ENCODE results near the gene ADAP1. TPM values are rescaled to one million over a fixed set of nuclear protein-coding genes. Genes with fewer than 3 reads are reported as not detected.

Gene ADAP1
- total RNA-seq, 1 donor from 2014 or later = 0.30 TPM

DNA sequence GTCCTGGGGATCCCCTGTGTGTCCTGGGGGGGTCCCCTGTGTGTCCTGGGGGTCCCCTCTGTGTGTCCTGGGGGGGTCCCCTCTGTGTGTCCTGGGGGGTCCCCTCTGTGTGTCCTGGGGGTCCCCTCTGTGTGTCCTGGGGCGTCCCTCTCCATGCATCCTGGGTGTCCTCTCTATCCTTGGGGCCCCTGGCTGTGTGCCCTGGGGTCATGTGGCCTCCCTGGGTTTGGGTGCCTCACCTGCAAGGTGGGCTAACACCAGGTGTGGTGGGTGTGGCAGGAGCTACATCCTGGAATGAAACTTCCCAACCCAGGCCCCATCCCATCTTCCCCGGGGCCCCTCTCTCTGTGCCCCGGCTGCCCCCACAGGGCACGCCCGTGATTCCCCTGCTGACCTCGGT lies 33.4 kb upstream of the ADAP1 start:
- DNase-seq (ENCODE audit: low spot score) = no peak
- Histone ChIP-seq H3K27ac (no peak overlapping the region), H4K20me1 (ENCODE audit: low read depth) (peaks cover 1% of the 10 kb centered on the region), H3K36me3 (no peaks in the 10 kb centered on the region), H2AFZ (replicated peaks) (no peak overlapping the region), H3K27me3 (no peaks in the 10 kb centered on the region), H3K79me2 (ENCODE audit: low read depth) (no peaks in the 10 kb centered on the region), H3F3A (ENCODE audit: low read depth) (no peaks in the 10 kb centered on the region), H3K4me2 (no peak overlapping the region), H3K9me3 (ENCODE audit: low read depth) (no peaks in the 10 kb centered on the region), H3K4me3 (no peak overlapping the region), H3K4me1 (peaks cover 13% of the 10 kb centered on the region), H3K9ac (no peak overlapping the region)
- no peaks in the 10 kb centered on the region for H3K9me3 Mint-ChIP-seq
- no peaks in the 10 kb centered on the region for H3K36me3 Mint-ChIP-seq
- no peak overlapping the region for H3K27ac Mint-ChIP-seq
- H3K27me3 Mint-ChIP-seq (ENCODE audit: insufficient read depth, low read depth) = peaks cover 4% of the 10 kb centered on the region
- H3K4me1 Mint-ChIP-seq = peaks cover 2% of the 10 kb centered on the region
- TF ChIP-seq EZH2phosphoT487 (IDR thresholded peaks at IDR 0.05) (no peak), EZH2 (IDR thresholded peaks at IDR 0.05) (no peak)
- TF ChIP-seq, protein P1, sequence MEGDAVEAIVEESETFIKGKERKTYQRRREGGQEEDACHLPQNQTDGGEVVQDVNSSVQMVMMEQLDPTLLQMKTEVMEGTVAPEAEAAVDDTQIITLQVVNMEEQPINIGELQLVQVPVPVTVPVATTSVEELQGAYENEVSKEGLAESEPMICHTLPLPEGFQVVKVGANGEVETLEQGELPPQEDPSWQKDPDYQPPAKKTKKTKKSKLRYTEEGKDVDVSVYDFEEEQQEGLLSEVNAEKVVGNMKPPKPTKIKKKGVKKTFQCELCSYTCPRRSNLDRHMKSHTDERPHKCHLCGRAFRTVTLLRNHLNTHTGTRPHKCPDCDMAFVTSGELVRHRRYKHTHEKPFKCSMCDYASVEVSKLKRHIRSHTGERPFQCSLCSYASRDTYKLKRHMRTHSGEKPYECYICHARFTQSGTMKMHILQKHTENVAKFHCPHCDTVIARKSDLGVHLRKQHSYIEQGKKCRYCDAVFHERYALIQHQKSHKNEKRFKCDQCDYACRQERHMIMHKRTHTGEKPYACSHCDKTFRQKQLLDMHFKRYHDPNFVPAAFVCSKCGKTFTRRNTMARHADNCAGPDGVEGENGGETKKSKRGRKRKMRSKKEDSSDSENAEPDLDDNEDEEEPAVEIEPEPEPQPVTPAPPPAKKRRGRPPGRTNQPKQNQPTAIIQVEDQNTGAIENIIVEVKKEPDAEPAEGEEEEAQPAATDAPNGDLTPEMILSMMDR (IDR thresholded peaks at IDR 0.05) = no peak
- H3K4me3 Mint-ChIP-seq = no peak overlapping the region

DNA sequence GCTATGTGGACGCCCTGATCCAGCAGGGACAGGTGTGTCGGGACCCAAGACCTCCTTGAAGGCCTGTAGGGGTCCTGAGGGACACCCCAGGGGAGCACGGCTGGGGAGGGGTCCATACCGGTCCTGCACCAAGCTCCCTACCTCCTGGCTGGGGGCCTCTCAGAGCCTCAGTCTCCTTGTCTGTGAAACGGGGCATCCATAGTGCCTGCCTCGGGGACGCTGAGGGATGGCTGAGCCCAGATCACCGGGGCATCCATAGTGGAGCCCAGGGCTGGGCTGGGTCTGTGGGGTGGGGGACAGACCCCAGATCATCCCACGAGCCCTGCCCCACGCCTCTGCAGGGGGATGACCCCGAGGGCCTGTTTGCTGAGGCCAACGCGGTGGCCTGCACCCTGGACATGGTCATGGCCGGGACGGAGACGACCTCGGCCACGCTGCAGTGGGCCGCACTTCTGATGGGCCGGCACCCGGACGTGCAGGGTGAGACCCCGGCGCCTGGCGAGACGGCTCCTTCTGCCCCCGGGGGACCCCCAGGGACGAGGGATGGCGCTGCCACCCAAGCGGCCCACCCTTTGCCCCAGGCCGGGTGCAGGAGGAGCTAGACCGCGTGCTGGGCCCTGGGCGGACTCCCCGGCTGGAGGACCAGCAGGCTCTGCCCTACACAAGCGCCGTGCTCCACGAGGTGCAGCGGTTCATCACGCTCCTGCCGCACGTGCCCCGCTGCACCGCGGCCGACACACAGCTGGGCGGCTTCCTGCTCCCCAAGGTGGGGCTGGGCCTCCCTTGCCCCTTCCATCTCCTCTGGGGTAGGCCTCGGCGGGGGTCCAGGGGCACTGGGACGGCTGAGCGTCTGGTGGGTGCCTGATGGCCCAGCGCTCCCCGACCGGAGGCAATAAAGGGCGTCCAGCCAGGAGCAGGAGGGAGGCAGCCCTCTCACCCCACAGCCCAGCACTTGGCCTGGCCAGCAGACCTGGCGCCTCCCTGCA lies 32.6 kb upstream of the ADAP1 start:
- Mint-ChIP-seq H3K4me1 (no peaks in the 10 kb centered on the region), H3K4me3 (no peak overlapping the region), H3K27me3 (ENCODE audit: insufficient read depth, low read depth) (peaks cover 4% of the 10 kb centered on the region), H3K27ac (peak overlapping the region; percentile 37), H3K36me3 (no peaks in the 10 kb centered on the region), H3K9me3 (no peaks in the 10 kb centered on the region)
- Histone ChIP-seq H3K9ac (no peak overlapping the region), H3K27me3 (no peaks in the 10 kb centered on the region), H3K79me2 (ENCODE audit: low read depth) (no peaks in the 10 kb centered on the region), H3F3A (ENCODE audit: low read depth) (no peaks in the 10 kb centered on the region), H3K4me1 (peaks cover 10% of the 10 kb centered on the region), H3K9me3 (ENCODE audit: low read depth) (no peaks in the 10 kb centered on the region), H4K20me1 (ENCODE audit: low read depth) (no peaks in the 10 kb centered on the region), H3K27ac (no peak overlapping the region), H2AFZ (replicated peaks) (no peak overlapping the region), H3K4me2 (no peak overlapping the region), H3K4me3 (no peak overlapping the region), H3K36me3 (no peaks in the 10 kb centered on the region)
- TF ChIP-seq EZH2 (IDR thresholded peaks at IDR 0.05) (no peak), EZH2phosphoT487 (IDR thresholded peaks at IDR 0.05) (no peak)
- TF ChIP-seq, protein P1 (IDR thresholded peaks at IDR 0.05) = no peak
- DNase-seq (ENCODE audit: low spot score) = no peak

DNA sequence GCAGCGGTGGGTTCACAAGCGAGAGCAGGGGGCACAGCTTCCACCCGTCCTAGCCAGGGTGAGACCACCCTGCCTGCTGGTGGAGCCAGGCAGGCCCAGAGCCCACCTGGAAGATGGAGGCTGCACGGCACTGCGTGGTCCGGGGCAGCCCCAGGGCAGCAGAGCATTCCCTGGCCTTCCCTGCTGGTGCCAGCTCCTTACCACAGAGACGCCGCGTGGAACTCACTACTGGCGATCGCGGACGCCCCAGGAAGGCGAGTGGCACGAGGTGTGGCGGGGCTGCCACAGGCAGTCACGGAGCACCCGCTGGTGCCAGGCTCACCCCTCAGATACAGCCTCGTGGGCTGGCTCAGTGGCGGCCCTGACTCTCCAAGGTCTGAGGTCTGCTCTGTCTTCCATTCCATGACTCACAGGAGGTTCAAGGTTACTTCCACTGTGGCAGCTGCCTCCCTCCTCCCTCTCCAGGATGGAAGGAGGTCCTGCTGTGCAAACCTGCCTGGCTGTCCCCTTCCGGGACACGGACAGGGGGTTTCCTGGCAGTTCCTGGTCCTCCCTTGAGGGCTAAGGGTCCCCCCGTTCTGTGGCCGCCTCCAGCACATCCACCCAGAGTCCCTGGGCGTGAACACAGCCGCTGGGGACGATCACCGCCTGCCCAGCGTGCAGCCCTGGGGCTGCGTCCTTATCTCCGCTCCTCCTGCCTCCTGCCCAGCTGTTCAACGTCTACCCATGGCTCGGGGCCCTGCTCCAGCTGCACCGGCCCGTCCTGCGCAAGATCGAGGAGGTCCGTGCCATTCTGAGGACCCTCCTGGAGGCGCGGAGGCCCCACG lies 31.6 kb upstream of the ADAP1 start:
- Mint-ChIP-seq H3K27me3 (ENCODE audit: insufficient read depth, low read depth) (peaks cover 3% of the 10 kb centered on the region), H3K4me1 (no peaks in the 10 kb centered on the region), H3K36me3 (no peaks in the 10 kb centered on the region), H3K27ac (peak overlapping the region; percentile 98), H3K9me3 (no peaks in the 10 kb centered on the region), H3K4me3 (no peak overlapping the region)
- H3K27me3 ChIP-seq = no peaks in the 10 kb centered on the region
- H3K36me3 ChIP-seq = no peaks in the 10 kb centered on the region
- H3K79me2 ChIP-seq (ENCODE audit: low read depth) = no peaks in the 10 kb centered on the region
- TF ChIP-seq, protein P1 (IDR thresholded peaks at IDR 0.05) = no peak
- no peak for TF ChIP-seq EZH2 (IDR thresholded peaks at IDR 0.05)
- TF ChIP-seq EZH2phosphoT487 (IDR thresholded peaks at IDR 0.05) = no peak
- no peak overlapping the region for H3K4me3 ChIP-seq
- no peak for DNase-seq (ENCODE audit: low spot score)
- H4K20me1 ChIP-seq (ENCODE audit: low read depth) = no peaks in the 10 kb centered on the region
- H3K4me2 ChIP-seq = no peak overlapping the region
- H3K9ac ChIP-seq = no peak overlapping the region
- H3K4me1 ChIP-seq = peaks cover 10% of the 10 kb centered on the region
- no peaks in the 10 kb centered on the region for H3F3A ChIP-seq (ENCODE audit: low read depth)
- no peaks in the 10 kb centered on the region for H3K9me3 ChIP-seq (ENCODE audit: low read depth)
- H3K27ac ChIP-seq = no peak overlapping the region
- H2AFZ ChIP-seq (replicated peaks) = no peak overlapping the region
